Calu3 (cell line): Measurements from ENCODE around the gene USP40. TPM values are rescaled to one million over a fixed set of nuclear protein-coding genes. Genes with fewer than 3 reads are reported as not detected.

Source experiments
- BruUV-seq: library from RNA; stranded (reverse); fragments of 400-500 nt; replicated peaks from 2 replicates; lab custom pipeline; 2021; lab: Mats Ljungman, UMichigan
- CTCF ChIA-PET: fragments of 300-600 bp; sonication (Branson Sonifier 250); formaldehyde crosslinking; loops from one replicate; lab custom pipeline; 2022; ENCODE audit warnings: antibody characterized with exemption; lab: Charles Lee
- DNase-seq: peaks from one replicate; pipeline ENCODE4 v3.0.0; 2022
- H3K27ac Mint-ChIP-seq: one replicate; pipeline ENCODE4 v1.8.0; 2022; ENCODE audit warnings: mixed read lengths; ENCODE audit not compliant: unreplicated experiment
- H3K27me3 Mint-ChIP-seq: one replicate; pipeline ENCODE4 v1.8.0; 2022; ENCODE audit warnings: mixed read lengths; ENCODE audit not compliant: unreplicated experiment
- H3K36me3 Mint-ChIP-seq: one replicate; pipeline ENCODE4 v1.8.0; 2022; ENCODE audit warnings: mild to moderate bottlenecking, moderate library complexity, mixed read lengths; ENCODE audit not compliant: insufficient read depth, unreplicated experiment
- H3K4me1 Mint-ChIP-seq: one replicate; pipeline ENCODE4 v1.8.0; 2022; ENCODE audit warnings: mild to moderate bottlenecking, low read depth, mixed read lengths; ENCODE audit not compliant: unreplicated experiment
- H3K4me3 Mint-ChIP-seq: one replicate; pipeline ENCODE4 v1.8.0; 2022; ENCODE audit warnings: mild to moderate bottlenecking, low read depth, moderate library complexity, mixed read lengths; ENCODE audit not compliant: unreplicated experiment
- H3K9me3 Mint-ChIP-seq: one replicate; pipeline ENCODE4 v1.8.0; 2022; ENCODE audit warnings: low read depth, mixed read lengths; ENCODE audit not compliant: unreplicated experiment
- intact Hi-C: fragments of 100-400 bp; cut with micrococcal nuclease; formaldehyde crosslinking; loops from one replicate; pipeline ENCODE4 v1.10.0; 2022; ENCODE audit not compliant: unreplicated experiment
- total RNA-seq: library from RNA; stranded (reverse); gene quantifications from 2 replicates; pipeline ENCODE4 v1.2.3, GENCODE V29; 2022
- TF ChIP-seq, protein P1 (sequence below): fragments of 200-600 bp; IDR thresholded peaks from one replicate; pipeline ENCODE4 v1.8.0; 2022; ENCODE audit warnings: antibody characterized with exemption; ENCODE audit not compliant: unreplicated experiment

Gene USP40
- total RNA-seq, 1 experiment from 2014 or later, result 44.2 TPM

DNA sequence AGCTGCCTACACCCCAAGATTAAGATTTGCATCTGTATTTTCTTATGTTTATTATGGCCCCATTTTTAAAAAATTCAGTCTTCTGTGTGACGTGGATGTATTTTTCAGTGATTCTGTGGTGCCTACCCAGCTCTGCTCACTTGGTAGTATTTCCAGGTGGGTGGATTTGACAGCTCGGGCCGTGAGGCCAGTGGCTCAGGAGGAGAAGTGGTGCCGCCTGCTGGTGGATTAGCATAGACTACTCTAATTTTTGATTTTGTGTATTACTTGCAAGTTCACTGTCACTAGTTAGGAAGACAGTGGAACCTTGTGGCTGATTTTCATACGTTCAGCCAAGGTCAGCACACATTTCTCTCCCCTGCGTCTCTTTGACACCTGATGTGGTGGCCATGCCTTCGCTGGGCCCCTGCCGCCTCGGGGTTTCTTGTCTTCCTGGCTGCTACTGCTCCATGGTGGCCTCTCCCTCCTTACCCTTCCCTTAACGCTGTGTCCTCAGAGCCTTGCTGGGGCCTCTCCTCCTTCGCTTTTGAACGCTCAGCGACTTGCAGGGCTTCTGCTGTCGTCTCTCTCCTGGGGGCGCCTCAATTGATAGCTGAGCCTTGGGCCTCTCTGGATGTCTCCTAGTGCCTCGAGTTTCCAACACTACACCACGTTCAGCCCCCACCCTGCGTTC lies 122.9 kb downstream of the USP40 start:
- intact Hi-C loops, result loop anchor here (1.0 to 10.0 kb wide), 3 partner anchors 39 to 391 kb away; no protein-coding TSS in a partner anchor
- Mint-ChIP-seq H3K4me1 (peaks cover 13% of the 10 kb centered on the region), H3K9me3 (no peaks in the 10 kb centered on the region), H3K4me3 (no peak overlapping the region), H3K27me3 (no peaks in the 10 kb centered on the region), H3K36me3 (peaks cover 10% of the 10 kb centered on the region), H3K27ac (no peak overlapping the region)
- TF ChIP-seq, protein P1, sequence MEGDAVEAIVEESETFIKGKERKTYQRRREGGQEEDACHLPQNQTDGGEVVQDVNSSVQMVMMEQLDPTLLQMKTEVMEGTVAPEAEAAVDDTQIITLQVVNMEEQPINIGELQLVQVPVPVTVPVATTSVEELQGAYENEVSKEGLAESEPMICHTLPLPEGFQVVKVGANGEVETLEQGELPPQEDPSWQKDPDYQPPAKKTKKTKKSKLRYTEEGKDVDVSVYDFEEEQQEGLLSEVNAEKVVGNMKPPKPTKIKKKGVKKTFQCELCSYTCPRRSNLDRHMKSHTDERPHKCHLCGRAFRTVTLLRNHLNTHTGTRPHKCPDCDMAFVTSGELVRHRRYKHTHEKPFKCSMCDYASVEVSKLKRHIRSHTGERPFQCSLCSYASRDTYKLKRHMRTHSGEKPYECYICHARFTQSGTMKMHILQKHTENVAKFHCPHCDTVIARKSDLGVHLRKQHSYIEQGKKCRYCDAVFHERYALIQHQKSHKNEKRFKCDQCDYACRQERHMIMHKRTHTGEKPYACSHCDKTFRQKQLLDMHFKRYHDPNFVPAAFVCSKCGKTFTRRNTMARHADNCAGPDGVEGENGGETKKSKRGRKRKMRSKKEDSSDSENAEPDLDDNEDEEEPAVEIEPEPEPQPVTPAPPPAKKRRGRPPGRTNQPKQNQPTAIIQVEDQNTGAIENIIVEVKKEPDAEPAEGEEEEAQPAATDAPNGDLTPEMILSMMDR, result peak; percentile 83
- DNase-seq, result peak; percentile 84
- CTCF ChIA-PET, result interaction anchor here (0.7 to 4.0 kb wide), 6 partner anchors 22 to 389 kb away, joined by 6 to 33 read pairs (median 6); no protein-coding TSS in a partner anchor
- no TSS peak for BruUV-seq

DNA sequence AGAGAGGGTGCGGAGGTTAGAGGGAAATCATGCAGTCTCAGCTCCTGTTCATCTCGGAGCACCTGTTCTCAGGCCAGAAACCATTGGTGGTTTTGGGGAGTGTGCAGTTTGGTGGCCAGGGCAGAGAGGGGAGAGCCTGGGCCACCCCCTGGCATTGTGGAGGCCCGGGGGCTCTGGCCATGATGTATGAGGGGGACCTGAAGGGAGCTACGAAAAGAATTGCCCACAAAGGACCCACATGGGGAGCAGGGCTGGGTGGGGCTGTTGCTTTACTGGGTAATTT lies 124.6 kb downstream of the USP40 start:
- intact Hi-C loops, result loop anchor here (10.0 kb wide), 1 partner anchor 393 kb away; no protein-coding TSS in a partner anchor
- BruUV-seq, result no TSS peak
- Mint-ChIP-seq H3K9me3 (no peaks in the 10 kb centered on the region), H3K27ac (no peak overlapping the region), H3K4me1 (peaks cover 13% of the 10 kb centered on the region), H3K36me3 (peaks cover 10% of the 10 kb centered on the region), H3K4me3 (no peak overlapping the region), H3K27me3 (no peaks in the 10 kb centered on the region)
- CTCF ChIA-PET, result interaction anchor here (1.5 to 4.0 kb wide), 2 partner anchors 28 to 38 kb away, joined by 6 to 33 read pairs; no protein-coding TSS in a partner anchor
- TF ChIP-seq, protein P1, result no peak
- no peak for DNase-seq

DNA sequence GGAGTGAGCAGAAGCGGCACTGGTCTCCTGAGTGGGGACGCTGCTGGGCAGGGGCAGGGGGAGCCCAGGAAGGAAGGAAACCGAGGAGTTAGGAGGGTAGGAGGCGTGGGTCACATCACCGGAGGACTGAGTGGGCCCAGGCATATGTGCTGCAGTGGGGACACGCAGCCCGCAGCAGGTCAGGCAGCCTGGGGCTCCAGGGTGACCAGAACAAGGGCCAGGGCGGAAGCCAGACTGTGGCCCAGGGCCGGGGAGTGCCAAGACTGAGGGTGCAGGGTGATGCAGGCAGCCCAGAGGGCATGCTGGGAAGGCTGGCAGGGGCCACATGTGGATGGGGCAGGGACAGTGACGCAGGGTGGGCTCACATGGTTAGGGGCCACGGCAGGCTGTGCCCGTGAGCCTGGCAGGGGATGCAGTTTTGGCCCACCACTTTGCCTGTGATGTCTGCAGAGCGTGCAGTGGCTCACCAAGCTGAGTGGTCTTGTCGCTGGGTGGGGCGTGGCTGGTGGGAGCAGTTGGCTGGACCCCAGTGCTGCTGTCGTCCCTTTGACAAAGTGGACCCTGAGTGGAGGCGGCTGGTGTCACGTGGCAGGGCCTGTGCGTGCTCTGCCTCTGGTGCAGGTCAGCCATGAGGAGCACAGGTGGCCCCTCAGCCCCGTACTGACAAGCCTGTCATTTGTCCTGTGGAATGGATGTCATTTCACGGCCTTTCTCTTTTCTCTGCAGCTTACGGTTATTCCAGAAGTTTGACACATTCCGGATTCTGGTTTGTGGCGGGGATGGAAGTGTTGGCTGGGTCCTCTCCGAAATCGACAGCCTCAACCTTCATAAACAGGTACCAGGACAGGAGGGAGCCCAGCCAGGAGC lies 125.2 kb downstream of the USP40 start:
- H3K27me3 Mint-ChIP-seq, result no peaks in the 10 kb centered on the region
- no peak overlapping the region for H3K27ac Mint-ChIP-seq
- TF ChIP-seq, protein P1, result no peak
- peaks cover 10% of the 10 kb centered on the region for H3K36me3 Mint-ChIP-seq
- no peaks in the 10 kb centered on the region for H3K9me3 Mint-ChIP-seq
- BruUV-seq, result no TSS peak
- H3K4me3 Mint-ChIP-seq, result no peak overlapping the region
- intact Hi-C loops, result loop anchor here (10.0 kb wide), 1 partner anchor 393 kb away; no protein-coding TSS in a partner anchor
- H3K4me1 Mint-ChIP-seq, result peaks cover 13% of the 10 kb centered on the region
- DNase-seq, result no peak
- CTCF ChIA-PET, result no interaction called here

DNA sequence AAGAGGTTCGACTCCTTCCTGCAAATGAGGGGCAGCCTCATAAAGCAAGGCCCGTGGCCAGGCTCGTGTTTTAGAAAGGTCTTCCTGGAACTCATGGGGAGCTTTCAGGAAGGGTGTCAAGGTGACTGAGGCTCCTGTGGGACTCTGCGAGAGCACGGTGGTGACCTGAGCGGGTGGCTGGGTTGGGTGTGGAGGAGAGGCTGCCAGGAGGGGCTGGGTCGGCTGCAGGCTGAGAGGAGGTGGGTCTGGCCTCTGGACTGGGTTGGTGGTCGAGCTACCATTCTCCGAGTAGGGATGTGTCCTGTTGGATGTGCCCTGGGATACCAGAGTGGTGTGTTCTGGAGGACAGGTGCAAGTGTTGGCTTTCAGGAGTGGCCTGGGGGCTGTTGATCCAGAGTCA lies 125.9 kb downstream of the USP40 start:
- Mint-ChIP-seq H3K27me3 (no peaks in the 10 kb centered on the region), H3K4me3 (no peak overlapping the region), H3K4me1 (peaks cover 13% of the 10 kb centered on the region), H3K36me3 (peaks cover 8% of the 10 kb centered on the region), H3K9me3 (no peaks in the 10 kb centered on the region), H3K27ac (no peak overlapping the region)
- no TSS peak for BruUV-seq
- CTCF ChIA-PET, result no interaction called here
- TF ChIP-seq, protein P1, result no peak
- DNase-seq, result no peak
- intact Hi-C loops, result loop anchor here (10.0 kb wide), 1 partner anchor 394 kb away; no protein-coding TSS in a partner anchor
